CD4-positive, alpha-beta T cell treated with Interleukin-2 at 100 ng/mL for 4 hours (primary cell): Measurements from ENCODE around the gene RAB6B.

ENCODE experiments used
- DNase-seq: peaks from one replicate; pipeline ENCODE4 v3.0.0-alpha.2; 2020; ENCODE audit warnings: low spot score

Gene RAB6B

DNA sequence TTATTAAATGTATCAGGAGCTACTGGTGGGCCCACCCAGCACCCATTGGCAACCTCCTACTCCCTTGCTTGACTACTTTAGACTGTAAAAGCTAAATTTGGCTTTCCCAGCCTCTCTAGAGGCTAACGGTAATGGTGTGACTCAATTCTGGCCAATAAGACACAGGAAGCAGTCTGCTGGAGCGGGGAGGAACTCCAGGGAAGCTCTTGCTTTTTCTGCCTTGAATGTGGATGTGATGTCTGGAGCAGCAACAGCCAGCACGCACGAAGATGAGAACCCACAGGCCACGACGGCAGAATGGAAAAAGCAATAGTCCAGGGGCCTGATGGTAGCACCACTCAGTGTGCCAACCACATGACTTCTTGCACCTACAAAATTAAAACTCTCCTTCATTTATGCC lies 39.9 kb downstream of the RAB6B start:
- no peak for DNase-seq

DNA sequence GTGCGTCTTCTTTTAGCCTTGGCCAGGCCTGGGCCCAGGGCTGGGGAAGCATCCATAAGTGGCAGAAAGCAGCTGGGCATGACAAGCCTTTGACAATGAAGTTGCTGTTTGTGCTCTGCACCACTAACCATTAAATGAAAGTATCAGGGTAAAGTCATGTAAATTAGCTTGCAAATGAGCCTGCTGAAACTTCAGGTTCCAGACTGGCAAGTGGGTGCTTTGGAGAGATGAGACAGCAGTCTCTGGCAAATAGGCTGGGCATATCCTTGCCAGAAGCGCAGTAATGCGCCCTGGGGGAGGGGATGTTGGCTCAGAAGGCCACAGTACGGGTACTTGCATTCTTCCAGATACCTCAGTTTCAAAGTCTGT lies 40.7 kb downstream of the RAB6B start:
- DNase-seq, result no peak

DNA sequence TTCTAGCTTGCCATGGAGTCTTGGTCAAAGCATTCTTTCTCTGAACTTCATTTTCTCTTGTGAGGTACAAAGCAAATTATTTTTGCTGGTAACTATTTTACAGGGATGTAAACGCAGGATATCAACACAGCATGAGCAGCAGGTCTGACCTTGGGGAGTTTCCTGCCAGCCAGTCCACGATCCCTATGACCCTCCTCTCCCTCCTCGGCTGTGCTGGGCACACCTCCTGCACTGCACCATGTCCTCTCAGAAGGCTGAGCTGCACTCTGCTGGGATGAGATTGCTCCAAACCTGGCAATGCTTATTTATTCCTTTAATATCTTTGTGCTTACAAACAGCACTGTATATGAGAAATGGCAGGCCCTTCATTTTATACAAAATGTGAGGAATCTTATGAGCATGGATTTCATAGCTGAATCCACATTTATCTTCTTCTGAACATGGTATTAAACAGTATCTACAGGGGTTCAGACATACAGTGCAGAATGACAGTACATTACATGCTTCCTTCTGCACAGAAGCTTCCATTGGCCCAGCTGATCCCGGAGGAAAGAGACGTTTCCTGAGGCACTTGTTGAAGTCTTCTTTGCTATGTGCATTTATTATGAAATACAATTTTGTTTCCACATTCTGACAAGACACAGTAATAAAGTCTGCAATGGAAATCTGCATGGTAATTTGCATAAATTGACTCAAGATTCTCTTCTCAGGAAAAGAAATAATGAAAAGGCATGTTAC lies 41.2 kb downstream of the RAB6B start:
- DNase-seq, result no peak

DNA sequence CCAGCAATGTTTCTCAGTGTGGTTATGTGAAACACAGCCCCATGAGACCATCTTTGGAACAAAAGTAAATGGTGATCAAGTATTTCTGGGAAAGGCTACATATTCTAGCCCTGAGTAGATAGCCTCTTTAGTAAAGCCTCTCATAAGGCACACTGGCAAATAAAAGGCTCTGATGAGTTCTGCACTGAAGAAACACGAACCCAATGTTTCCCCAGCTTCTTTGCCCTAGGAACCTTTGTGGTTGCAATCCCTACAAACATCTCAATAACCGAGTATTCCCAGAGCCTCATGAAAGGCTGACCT lies 41.8 kb downstream of the RAB6B start:
- no peak for DNase-seq

DNA sequence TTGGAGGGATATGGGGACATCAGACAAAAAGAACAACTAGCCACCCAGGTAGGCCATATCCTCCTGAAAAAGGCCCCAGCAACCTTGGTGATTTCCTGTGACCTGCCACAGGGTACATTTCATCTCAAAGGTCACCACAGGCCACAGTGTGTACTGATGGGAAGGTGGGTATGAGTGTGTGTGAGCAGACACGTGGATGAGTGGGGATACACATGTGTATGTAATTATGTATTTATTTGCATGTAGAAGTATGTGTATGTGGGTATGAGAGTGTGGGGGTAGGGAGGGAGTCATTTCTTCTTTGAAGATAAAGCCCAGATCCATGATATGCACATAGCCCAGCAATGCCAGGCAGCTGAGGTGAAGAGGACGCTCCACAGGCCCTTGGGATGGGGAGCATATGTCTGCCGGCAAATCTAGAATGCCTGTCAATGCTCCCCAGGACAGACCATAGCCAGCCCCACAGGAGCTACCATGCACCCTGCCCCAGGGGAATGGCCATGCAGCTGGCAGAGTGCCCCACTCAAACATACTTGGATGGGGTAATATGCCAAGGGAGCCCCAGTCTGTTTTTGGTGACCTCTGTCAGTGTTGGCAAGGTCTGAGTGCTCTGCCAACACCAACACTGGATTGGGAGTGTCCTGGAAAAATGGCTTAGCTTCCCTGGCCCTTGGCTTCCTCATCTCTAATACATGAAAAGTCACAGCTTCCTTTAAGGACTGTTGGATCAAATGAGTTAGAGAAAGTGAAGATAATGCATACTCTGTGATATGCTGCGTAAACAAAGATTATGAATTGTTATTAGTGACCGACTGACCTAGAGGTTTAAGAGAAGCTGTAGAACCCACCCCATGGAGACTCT lies 42.4 kb downstream of the RAB6B start:
- no peak for DNase-seq

DNA sequence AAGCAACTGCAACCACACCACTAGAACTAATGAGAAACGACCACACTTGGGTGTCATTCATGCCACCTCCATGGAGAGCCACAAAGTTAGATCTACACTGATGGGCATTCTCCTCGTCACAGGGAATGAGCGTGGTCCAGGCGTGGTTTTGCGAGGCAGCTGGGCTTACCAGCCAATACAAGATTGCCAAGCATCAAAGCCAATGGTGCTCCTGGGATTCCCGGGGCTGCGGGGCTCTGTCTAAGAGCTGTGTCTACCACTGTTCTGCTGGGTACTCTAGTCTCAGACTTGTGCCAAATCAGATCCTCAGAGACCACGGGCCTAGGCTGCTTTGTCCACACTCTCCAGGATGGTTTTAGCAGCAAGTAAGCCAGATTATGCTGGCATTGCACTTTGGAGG lies 43.8 kb downstream of the RAB6B start:
- no peak for DNase-seq

DNA sequence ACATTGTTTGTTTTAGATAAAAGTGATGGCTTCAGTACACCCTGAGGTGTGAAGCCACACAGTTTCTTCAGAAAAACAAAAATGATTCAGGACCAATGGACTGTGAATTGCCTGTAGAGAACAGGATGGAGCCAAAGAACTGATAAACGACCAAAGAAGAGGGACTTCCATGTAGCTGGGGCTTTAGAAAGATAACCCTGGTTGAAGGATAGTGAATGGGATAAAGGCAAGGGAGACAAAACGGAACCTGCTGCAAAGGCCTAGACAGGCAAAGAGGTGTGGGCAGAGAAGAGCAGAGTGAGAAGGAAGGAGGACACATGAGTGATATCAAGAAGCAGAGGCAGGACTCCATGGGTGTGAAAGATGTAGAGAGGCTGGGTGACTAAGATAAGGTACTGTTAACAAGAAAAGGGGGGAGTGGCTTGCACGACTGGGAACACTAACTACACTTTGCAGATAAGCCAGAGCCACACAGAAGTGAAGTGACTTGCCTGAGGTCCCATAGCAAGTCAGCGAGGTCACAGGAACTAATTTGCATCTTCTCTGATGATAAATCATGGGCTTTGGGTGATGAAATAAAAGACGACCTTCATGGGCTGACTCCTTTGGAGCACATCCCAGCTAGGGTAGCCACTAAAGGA lies 44.3 kb downstream of the RAB6B start:
- DNase-seq, result no peak

DNA sequence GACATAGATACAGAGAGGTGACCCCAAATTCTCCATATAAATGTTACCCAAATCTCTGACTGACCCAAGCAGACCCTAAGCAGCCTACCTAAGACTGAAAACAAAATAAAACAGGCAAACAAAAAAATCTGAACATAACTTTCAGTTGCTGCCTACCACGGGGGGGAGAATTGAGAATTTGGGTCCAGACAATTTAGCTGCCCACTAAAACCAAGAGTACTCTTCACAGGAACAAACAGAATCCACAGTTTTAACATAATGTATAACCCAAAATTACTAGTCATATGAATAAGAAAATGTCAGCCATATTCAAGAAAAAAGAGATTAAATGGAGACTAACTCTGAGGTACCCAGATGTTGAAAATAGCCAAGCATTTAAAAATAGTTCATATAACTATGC lies 45.6 kb downstream of the RAB6B start:
- no peak for DNase-seq

DNA sequence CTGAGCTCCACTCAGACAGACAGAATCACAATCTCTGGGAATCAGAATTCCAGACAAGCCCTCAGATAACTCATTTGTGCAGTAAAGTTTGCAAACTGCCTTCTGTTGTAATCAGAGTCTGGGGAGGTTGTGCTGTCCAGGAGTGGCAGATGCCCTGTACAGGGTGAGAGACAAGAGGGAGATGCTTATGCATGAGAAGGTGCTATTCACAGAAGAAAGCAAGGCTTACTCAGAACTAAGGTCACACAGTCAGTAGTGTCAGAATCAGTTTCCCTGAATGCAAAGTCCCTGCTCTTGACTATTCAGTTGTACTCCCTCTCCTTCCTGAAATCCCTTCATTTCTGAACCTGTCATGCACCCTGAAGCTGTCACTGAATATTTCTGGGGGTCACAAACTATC lies 46.3 kb downstream of the RAB6B start:
- no peak for DNase-seq

DNA sequence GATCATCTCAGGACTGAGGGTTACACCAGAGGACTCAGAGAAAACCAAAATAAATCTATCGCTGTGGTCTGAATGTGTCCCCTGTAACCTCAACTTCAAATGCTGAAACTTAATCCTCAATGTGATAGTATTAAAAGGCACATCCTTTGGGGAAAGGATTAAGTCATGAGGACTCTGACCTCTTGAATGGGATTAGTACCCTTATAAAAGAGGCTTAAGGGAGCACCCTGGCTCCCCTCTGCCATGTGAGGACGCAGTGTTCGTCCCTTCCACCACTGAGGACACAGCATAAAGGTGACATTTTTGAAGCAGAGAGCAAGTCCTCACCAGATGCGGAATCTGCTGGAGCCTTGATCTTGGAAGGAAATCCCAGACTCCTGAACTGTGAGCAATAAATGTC lies 50.6 kb downstream of the RAB6B start:
- no peak for DNase-seq

DNA sequence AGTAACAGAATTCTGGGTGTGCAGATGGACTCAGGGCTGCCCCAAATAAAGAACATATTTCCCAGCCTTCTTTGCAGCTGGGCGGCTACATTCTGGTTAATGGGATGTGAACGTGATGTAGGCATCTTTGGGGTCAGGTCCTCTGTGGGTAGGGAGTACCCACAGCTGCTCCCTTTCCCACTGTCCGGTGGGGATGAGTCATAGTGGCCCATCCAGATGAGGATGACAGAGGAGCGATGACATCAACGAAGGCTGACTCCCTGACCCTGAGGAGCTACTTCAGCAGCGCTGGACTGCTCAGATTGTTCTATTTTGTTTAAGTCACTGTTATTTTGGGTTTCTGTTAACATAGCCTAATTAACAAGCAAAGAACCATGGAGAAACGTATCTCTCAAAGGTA lies 52.0 kb downstream of the RAB6B start:
- no peak for DNase-seq

DNA sequence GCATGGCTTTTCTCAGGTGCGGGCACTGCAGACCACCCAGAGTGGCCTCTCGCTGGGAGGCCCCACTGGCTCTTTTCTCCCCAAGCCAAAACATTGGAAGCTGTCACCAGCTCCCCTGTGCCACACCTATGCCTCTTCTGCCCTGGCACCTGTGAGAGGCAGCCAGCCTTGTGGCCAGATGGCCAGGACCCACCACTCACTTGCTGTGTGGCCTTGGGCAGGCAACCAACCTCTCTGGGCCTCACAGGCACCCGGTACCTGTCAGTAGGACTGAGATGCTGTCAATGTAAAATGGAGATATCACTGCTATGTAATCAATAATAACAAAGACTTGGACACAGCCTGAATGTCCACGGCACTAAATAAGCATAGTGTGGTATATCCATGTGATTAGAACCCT lies 53.5 kb downstream of the RAB6B start:
- DNase-seq, result no peak

DNA sequence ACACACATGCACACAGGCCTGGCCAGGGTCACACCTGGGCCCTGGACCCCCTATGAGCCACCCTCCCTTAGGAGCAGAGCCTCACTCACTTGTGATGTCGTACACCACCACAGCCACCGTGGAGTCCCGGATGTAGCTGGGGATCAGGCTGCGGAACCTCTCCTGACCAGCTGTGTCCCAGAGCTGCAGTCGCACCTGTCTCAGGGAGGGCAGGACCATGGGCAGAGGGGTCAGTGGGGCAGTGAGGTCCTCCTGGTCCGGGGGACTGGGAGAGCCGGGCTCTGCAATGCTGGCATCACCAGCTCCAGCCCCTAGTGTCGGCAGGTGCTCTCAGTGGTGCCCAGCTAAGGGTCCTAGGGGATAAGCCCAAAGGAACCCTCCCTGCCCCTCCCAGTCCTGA lies 54.5 kb downstream of the RAB6B start:
- DNase-seq, result no peak

DNA sequence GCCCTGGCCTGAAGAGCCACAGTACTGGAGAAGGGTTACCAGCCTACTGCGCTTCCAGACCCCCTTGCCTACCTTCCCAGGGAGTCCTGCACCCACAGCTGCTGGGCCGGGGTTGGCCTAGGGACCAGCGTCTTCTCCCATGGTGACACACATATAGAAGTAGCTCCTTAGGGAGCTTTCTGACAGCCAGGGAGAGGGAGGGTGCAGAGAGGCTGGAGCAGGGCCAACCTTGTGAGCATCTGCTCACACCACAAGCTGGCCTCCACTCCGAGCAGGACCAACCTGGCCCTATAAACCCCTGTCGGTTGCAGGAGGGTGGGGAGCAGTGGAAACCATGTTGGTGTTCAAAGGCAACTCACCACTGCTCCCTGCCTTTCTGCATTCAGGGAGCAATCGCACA lies 54.9 kb downstream of the RAB6B start:
- DNase-seq, result no peak

DNA sequence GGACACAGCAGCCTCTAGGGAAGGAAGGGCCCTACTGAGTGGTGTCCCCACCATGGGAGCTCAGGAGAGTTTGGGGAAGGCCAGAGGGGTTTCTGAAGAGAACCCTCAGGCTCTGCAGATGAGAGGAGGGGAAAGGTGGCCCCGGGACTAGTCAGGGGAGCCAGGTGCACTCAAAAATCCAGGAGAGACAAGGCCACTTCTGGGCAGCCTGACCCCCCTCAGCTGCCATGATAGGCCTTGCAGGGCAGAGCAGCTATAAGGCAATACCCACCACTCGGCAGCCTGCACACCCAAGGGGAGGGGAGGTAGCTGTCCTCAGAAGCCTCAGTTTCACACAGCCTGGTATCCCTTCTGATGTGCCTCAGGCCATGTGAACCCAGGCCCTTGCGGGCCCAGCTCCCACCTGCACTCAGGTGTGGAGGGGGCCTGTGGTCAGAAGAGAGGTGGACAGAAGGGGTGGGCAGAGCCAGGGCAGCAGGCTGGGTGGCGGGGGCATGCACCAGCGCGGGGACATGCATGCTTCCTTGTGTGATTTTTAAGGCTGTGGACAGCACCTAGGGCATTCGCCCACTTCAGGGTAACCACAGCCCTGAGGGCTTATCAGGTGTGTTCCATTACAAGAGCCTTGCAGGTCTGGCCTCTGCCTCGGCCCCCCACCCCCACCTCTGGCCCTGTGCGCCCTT lies 55.5 kb downstream of the RAB6B start:
- DNase-seq, result no peak

DNA sequence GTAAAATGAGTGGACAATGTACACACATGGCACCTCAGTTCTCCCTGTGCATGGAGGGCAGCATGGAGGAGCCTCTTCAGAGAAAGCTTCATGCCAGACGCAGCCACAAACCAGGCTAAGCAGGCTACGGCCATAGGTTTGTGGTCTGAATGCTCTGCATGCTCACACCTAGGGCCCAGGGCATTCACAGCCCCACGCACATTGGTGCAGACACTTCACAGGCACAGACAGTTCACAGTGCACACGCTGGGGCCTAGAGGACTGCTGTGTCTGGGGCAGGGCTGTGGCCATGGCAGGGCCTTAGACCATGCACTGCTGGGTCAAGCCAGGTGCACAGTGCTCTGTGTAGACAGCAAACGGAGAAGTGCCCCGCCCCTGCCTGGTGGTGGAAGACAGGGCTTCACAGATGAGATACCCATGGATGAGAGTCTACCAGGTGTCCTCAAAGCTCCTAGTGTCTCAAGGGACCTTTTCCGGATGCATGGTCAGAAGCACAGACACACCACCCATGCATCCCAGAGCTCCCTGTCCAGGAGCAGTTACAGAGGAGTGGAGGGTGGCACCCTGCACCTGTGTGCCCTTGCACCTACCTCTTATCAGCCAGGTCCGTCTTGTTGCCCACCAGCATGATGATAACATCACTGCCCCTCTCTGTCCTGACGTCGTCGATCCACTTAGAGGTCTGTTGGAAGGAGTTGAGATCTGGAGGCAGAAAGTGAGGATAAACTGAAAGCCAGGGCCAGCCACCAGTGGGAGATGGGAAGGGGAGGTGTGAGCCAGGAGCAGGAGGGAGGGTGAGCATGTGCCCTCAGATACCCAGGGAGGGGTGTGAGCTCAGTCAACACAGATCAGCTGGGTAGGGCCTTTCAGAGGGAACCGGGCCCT lies 56.5 kb downstream of the RAB6B start:
- no peak for DNase-seq

DNA sequence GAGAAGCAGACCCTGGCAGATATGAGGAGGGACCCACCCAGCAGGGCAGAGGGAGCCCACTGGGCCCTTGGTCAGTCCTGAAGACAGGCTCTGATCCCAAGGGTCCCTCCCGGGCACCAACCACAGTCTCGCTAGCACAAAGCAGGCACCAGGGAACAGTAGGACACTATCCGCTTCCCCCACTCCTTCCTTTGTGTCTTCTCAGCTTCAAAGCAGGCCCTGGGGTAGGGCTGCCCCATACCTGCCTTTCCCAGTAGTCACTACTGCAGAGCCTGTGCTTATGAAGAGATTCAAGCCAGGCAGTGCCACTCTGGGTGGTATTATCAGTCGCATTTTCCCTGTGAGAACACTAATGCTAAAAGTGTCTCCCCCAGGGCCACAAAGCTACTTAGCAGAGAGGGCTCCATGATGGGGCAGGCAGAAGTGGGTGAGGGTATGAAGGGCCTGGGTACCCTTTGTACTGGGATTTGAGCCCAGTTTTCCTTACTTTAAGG lies 57.3 kb downstream of the RAB6B start:
- DNase-seq, result no peak

DNA sequence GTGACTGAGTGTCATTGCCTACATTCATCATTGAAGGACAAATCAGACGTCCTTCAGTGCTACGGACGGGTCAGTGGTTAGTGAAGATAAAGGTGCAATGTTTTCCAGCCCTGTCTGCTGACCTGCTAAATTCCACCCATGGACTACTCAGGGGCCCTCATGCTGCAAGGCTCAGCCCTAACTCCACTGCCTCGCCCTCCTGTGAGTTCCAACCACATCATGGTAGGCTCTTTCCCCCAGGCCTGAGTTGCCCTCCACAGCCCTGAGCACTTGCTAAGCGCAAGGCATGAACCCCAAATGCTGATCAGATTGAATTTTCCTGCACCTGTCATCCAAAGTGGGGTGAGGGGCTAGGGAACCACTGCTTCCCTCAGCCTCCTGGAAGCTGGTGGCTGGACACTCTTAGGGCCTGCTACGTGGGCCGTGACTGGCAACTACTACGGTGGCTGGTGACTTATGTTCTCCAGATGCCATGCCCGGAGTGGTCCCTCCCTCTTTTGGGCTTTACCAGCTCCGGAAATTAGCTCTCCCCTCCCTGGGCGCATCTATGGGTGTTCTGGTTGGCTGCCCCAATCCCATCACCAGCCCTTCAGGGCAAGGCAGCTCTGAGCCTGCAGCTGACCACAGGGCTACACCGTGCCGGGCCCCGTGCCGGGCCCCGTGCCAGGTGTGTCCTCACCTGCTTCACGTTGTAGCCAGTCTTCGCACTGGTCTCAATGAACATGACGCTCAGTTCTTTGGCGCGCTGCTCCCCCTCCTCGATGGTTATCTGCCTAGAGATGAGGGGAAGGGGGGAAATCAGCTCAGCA lies 58.0 kb downstream of the RAB6B start:
- DNase-seq, result no peak

DNA sequence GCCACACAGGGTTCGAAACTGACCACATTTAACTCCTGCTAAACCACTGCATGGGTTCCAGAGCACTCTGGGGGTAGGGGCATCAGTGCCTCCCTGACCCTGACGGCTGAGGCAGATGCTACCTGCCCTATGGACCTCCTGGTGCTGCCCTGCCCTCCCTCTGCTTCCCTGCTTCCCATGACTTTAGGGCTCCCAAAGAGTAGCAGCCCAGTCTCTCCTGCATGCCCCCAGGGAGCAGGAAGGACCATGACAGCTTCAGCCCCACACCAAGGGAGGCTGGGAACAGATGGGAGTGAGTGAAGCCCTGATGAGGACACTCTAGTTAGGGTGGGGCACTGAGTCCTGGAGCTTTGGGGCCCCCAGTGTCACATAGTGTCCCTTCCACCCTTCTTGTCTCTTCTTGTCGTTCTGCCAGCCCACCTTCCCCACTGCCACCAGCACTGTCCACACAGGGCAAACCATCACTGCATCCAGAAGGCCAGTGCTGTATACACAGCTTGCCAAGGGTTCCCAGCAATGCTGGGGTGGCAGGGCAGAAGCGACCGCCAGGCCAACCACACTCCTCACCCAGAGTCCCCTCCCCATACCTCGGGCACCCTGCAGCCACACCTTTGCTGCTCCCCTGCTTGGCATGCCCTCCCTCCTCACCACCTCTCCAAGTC lies 59.1 kb downstream of the RAB6B start:
- no peak for DNase-seq

DNA sequence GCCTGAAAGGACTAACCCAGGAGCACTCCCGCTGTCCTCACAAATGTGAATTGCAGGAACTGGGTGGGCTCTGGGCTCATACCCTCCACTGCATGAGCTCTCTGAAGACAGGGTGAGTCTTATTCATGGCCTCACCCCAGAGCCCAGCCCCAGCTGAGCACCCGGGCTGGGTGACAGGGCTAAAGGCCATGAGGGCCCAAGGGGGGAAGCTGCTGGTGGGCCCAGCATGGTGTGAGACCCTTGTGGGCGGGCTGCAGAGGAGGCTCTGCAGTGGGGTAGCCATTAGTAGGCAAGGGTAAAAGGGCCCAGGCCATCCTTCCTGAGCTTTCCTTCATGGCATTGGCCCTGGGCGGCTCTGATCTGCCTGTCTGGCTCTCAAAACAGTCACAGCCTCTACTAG lies 59.7 kb downstream of the RAB6B start:
- no peak for DNase-seq
